GM12872 (cell line): ENCODE data around the gene USP40.

Experiments used
- CTCF ChIP-seq: IDR thresholded peaks from 3 replicates; pipeline ENCODE4 v1.5.1; 2011; ENCODE audit warnings: low read depth, mild to moderate bottlenecking, low read length, moderate library complexity; ENCODE audit not compliant: insufficient read depth

Gene USP40

GRCh38 chr2:233462826-233463470 is 103.6 kb downstream of the USP40 start:
- TF ChIP-seq CTCF, result no peak

GRCh38 chr2:233462202-233462785 is 104.3 kb downstream of the USP40 start:
- no peak for TF ChIP-seq CTCF

GRCh38 chr2:233461481-233461891 is 105.1 kb downstream of the USP40 start:
- TF ChIP-seq CTCF, result no peak

GRCh38 chr2:233460726-233461441 is 105.7 kb downstream of the USP40 start:
- TF ChIP-seq CTCF, result no peak

- TF ChIP-seq CTCF, result no peak
Measured at GRCh38 chr2:233459426-233459825, 107.2 kb downstream of the USP40 start.

- TF ChIP-seq CTCF, result no peak
Measured at GRCh38 chr2:233458826-233459225, 107.8 kb downstream of the USP40 start.

GRCh38 chr2:233458031-233458610 is 108.5 kb downstream of the USP40 start:
- TF ChIP-seq CTCF, result no peak
